Activated CD8-positive, alpha-beta memory T cell treated with anti-CD3 and anti-CD28 coated beads, Interleukin-2, amount 50 U/mL, for 48 hours (primary cell): Measurements from ENCODE around the gene RPL6.
"Not testable (repeated sequence)": the region's sequence is repeated elsewhere in the genome, so short reads cannot be mapped to it uniquely, and the experiment has no call there.

Experiments used
- DNase-seq: peaks from one replicate; pipeline ENCODE4 v3.0.0-alpha.2; 2020

RPL6 gene

DNA sequence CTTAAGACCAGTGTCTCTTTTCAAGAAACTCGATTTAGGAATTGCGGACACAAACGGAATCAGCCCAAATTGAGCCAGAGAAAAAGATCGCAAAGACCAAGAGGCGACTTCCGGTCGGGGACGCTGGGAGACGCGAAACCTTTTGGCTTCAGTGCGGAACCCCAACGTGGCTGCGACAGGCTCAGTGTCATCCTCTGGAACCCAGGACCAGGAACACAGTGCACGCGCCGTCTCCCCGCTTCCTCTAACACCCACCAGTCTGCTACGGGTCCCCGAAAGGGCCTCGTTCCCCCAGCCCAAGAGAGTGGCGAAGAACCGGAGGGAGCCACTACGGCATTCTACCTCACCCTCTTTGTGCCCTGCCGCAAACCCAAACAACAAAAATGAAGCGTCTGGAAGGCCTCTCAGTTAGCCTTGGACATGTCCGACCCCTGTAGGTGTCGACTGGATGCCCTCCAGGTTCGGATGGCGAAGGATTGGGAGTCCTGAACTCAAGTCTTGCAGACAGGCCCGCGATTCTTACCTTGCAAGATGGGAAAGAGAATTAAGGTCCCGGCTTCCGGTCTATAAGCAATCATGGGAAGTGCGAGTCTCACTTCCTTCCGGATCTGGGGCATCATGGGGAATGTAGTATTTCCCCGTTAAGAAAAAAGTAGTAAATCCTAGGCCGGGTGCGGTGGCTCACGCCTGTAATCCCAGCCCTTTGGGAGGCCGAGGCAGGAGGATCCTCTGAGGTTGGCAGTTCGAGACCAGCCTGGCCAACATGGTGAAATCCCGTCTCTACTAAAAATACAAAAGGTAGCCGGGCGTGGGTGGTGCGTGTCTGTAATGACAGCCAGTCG lies at the start of gene RPL6:
Gene RPL6, minus strand, starts transcription at position 542 of the 842 bp plus-strand sequence. CDS start 949 bp downstream, outside the sequence.
- peak; percentile 89 for DNase-seq

DNA sequence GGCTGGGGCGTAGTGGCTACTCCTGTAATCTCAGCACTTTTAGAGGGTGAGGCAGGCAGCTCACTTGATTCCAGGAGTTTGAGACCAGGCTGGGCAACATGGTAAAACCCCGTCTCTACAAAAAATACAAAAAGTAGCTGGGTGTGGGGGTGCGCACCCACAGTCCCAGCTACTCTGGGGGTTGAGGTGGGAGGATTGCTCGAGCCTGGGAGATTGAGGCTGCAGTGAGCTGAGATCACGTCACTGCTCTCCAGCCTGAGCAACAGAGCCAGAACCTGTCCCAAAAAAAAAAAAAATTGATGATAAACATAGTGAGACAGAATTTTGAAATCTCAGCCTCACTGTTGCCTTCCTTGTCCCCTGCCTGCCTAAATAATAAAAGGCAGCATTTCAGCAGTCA lies 49.3 kb upstream of the RPL6 start:
- no peak for DNase-seq

DNA sequence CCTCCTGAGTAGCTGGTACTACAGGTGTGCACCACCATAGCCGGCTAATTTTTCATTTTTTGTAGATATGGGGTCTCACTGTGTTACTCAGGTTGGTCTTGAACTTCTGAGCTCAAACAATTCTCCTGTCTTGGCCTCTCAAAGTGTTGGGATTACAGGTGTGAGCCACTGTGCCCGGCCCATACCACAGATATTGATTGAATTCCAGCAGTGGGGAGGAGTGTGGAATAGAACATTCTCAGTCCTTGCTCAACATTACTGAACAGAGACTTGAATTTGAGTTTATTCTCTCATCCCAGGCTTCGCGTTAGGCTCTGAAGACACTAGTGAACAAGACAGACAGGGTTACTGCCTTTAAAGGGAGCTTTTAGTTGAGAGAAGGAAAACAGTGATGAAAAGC lies 48.9 kb upstream of the RPL6 start:
- no peak for DNase-seq

DNA sequence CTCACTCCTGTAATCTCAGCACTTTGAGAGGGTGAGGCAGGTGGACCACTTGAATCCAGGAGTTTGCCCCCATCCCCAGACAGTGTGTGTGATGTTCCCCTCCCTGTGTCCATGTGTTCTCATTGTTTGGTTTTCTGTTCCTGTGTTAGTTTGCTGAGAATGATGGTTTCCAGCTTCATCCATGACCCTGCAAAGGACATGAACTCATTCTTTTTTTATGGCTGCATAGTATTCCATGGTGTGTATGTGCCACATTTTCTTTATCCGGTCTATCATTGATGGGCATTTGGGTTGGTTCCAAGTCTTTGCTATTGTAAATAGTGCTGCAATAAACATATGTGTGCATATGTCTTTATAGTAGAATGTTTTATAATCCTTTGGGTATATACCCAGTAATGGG lies 47.7 kb upstream of the RPL6 start:
- not testable (repeated sequence) for DNase-seq

DNA sequence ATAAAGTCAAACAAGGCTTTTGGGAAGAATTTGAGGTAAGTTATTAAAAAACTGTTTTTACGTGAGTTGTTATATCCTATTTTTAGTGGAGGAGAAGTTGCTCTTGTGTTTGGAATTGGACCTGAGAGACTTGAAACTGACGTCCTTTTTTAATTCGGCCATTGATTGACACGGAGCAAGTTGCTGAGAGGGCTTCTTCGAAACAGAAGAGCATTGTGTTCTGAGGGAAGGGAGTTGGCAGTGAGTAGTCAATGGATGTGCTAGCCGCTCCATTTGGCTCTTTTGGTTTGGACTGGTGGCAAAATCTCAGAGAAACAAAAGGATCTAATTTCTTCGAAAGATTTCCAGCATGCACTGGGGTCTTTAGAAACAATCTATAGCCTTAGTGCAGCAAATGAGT lies 46.6 kb upstream of the RPL6 start:
- DNase-seq, result no peak

DNA sequence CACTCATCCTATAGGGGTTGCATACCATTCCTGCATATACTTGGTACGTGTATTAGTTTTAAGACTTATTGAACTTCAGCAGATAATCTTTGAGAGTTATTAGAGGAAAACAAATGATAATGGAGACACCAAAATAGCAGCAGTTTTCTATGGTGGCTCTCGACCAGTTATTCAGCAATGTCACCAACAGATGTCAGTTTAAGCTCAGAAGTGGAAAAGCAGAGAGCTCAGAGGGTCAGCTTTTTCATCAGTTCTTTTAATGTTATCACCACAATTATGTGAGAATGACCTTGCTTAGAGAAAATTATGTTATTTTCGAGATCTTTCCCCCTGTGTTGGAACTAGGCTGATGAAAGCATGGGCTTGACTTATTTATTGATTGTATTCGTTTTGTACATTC lies 41.3 kb upstream of the RPL6 start:
- no peak for DNase-seq

DNA sequence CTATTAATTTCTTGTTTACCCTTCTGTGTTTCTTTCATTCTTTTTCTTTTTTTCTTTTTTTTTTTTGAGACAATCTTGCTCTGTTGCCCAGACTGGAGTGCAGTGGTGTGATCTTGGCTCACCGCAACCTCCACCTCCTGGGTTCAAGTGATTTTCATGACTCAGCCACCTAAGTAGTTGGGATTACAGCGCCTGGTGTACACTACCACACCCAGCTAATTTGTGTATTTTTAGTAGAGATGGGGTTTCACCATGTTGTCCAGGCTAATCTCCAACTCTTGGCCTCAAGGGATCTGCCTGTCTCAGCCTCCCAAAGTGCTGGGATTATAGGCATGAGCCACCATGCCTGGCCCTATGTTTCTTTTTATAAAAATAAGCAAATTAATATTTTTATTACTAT lies 38.8 kb upstream of the RPL6 start:
- not testable (repeated sequence) for DNase-seq

DNA sequence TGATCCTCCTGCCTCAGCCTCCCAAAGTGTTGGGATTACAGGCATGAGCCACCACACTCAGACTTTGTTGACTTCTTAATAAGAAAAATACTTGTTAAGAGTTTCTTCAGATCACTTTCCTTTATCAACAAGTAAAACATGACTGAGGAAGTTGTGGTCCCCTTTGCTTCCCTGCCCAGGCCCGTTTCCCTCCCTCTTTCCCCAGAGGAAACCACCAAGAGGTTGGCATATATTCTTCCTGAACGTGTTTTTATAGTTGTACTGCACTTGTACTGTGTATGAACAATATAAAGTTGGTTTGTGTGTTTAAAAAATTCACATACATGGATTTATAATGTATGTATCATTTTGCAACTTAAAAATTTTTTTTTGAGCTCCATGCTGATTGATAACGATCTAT lies 37.7 kb upstream of the RPL6 start:
- no peak for DNase-seq

DNA sequence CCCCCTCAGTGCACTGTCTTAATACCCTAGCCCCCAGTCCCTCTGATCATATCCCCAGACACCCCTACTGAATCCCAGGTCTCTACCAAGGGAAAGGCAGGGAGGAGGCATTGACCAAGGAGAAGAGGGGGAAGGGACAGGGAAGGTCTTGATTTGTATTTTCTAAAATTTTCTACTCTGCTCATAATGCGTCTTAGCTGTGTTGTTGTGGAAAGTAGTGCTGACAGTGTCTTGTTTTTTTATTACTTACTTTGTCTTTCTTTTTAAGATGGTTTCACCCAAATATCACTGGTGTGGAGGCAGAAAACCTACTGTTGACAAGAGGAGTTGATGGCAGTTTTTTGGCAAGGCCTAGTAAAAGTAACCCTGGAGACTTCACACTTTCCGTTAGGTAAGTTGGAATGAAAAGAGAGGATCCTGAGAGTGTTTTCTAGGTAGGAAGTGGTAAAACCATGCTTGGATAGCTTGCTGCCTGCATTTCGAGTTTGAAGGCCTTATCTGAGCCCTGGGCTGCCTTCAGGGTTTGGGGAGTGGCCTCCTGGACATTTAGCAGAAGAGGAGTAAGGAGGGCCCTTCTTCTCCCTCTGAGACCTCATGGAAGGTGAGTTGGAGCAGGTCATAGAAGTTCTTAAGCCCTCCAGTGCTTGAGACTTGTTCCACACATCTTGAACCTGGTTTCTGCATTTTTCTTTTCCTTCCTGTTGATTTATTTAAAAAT lies 36.8 kb upstream of the RPL6 start:
- no peak for DNase-seq

DNA sequence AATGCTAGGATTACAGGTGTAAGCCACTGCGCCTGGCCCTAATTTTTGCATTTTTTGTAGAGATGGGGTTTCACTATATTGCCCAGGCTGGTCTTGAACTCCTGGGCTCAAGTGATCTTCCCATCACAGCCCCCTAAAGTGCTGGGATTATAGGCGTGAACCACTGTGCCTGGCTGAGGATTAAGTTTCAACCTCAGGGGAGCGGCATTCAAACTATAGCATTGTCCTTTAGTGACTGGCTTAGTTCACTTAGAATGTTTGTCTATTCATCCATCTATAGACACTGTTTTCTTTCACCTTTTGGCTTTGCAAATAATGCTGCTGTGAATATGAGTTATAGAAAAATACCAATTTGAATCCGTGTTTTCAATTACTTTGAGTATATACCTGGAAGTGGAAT lies 34.5 kb upstream of the RPL6 start:
- DNase-seq, result no peak

DNA sequence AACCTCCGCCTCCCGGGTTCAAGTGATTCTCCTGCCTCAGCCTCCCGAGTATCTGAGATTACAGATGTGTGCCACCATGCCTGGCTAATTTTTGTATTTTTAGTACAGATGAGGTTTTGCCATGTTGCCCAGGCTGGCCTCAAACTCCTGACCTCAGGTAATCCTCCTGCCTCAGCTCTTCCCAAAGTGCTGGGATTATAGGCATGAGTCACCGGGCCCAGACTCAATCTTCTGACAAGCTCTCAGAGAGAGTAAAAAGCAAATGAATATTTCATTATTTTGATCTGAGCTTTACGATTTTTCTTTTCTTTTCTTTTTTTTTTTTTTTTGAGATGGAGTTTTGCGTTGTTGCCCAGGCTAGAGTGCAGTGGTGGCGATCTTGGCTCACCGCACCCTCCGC lies 31.2 kb upstream of the RPL6 start:
- not testable (repeated sequence) for DNase-seq

DNA sequence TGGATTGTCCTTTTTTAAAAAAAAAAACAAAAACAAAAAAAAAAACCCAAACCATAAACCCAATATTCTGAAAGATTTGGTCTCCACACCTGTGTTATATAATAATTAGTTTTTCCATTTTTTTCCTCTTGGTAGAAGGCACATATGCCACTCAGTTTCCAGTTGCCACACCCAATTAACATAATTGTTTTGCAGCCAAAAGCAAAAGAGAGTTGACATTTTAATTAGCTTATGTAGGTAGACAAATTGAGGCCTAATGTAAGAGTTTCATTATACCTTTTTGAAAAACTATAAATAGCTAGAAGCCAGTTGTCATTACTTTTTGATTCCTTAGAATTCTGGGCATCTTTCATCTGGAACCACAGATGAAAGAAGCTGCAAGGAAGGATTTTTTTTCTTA lies 30.4 kb upstream of the RPL6 start:
- DNase-seq, result no peak

DNA sequence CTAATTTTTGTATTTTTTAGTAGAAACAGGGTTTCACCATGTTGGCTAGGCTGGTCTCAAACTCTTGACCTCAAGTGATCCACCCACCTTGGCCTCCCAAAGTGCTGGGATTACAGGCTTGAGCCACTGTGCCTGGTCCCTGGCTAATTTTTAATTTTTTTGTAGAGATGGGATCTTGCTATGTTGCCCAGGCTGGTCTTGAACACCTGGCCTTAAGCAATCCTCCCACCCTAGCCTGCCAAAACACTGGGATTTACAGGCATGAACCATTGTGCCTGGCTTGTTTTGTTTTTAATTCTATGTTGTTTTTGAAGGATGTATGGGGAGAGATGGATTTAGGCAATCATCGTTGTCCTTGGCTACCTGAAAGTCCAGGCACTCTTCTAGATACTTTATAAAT lies 29.2 kb upstream of the RPL6 start:
- DNase-seq, result not testable (repeated sequence)

DNA sequence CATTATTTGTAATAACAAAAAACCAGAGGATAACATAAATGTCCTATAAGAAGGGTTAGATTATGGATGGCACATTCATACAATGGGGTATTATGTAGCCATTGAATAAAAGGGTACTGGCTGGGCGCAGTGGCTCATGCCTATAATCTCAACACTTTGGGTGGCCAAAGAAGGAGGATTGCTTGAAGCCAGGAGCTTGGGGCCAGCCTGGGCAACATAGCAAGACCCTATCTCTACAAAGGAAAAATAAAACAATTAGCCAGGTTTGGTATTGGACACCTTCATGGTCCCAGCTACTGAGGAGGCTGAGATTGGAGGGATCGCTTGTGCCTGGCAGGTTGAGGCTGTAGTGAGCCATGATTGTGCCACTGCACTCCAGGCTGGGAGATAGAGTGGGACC lies 24.1 kb upstream of the RPL6 start:
- no peak for DNase-seq

DNA sequence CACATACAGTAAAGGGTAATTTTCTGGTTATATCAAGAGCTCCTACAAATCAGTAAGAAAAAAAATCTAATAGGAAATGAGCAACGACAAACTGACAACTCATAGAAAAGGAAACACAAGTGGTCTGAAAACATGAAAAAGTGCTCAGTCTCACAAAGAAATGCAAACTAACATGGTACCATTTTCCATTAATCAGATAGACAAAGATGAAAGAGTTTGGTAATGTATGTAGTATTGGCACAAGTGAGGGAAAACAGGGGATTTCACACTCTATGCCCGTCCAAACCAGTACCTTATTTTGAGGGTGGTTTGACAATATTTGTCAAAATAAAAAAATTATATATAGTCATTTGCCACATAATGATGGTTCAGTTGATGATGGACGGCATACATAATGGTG lies 22.6 kb upstream of the RPL6 start:
- no peak for DNase-seq

DNA sequence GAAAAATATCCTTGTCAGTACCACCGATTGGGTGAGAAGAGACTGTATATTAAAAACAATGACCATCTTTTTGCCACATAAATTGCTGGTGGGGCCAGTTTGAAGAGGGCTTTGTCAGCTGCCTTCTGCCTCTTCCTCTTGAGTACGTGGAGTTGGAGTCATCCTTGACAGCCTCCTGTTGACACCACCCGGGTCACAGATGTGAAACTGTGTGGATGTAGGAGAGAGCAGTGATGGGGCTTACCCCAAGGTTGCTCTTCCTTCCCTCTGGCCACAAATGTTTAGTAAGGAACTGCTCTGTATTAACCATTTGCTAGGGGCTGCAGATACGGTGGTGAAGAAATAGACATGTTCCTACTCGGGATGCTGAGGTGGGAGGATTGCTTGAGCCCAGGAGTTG lies 21.5 kb upstream of the RPL6 start:
- DNase-seq, result no peak

DNA sequence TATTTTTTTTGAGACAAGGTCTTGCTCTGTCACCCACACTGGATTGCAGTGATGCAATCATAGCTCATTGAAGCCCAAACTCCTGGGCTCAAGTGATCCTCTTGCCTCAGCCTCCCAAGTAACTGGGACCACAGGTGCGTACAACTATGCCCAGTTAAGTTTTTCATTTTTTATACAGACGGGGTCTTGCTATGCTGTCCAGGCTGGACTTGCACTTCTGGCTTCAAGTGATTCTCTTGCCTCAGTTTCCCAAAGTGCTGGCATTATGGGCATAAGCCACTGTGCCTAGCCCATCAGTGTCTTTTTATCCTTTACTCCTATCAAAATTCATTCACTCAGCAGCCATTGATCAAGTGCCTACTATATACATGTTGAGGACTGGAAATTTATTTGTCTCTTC lies 18.4 kb upstream of the RPL6 start:
- DNase-seq, result no peak

DNA sequence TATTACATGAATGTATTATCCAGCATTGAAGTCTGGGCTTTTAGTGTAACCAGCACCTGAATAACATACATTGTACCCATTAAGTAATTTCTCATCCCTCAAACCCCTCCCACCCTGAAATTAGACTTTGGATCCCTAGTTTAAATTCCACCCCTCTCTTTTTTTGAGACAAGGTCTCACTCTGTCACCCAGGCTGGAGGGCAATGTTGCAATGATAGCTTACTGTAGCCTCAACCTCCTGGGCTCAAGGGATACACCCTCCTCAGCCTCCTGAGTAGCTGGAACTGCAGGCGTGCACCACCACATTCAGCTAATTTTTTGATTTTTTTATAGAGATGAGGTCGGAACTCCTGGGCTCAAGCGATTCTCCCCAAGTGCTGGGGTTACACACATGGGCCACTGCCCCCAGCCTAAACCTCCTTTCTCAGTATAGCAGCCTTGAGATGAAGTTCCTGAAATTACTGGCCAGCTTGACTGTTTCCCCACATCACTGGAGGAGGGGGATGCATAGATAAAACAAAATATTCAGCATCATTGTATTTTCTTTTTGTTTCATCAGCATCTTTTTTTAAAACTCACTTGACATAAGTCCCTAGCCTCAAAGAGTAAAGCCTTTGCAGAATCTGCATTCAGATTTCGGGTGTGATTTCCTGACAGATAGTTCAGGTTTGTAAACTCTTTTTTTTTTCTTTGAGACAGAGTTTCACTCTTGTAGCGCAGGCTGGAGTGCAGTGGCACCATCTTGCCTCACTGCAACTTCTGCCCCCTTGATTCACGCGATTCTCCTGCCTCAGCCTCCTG lies 16.4 kb upstream of the RPL6 start:
- DNase-seq, result no peak

DNA sequence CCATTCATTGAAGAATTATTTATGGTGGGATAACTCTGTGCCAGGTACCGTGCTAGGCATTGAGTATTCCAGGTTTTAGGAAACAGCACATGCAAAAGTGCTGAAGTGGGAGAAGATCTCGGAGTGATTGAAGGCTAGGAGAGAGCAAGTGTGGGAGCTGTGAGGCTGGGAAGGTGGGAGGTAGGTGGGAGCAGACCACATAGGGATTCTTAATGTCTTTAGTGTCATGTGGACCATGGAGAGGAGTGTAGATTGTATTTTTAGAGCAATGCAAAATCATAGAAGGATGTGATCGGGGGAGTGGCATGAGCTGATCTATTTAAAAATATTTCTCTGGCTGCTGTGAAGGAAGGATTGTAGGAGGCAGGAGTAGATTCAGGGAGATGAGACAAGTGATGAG lies 14.7 kb upstream of the RPL6 start:
- no peak for DNase-seq

DNA sequence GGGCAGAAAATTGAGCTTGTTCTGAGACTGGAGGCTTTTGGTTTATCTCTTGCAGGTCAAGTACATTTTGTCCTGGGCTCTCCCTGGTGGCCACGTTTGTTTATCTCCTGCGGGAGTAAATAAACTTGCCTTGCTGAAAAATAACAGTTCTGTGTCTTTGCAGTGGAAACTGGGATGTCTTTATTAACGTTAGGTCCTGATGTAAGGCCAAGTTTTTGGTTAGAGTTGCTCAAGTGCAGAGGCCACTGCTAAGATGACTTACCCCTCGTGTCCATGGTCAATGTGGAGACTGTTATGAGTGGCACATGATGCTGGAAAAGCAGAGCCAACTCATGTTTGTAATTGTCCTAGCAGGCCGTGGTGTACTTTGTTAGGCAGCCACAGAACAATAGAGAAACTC lies 13.1 kb upstream of the RPL6 start:
- no peak for DNase-seq

DNA sequence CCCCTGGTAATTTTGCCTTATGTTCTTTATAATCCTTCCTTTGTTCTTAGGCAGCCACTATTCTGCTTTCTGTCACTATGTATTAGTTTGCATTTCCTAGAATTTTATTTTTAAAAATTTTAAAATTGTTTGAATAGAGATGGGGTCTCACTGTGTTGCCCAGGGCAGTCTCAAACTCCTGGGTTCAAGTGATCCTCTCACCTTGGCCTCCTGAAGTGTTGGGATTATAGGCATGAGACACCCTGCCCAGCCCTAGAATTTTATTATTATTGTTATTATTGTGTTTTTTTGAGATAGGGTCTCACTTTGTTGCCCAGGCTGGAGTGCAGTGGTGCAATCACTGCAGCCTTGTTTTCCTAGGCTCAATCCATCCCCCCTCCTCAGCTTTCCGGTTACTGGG lies 12.0 kb upstream of the RPL6 start:
- DNase-seq, result no peak

DNA sequence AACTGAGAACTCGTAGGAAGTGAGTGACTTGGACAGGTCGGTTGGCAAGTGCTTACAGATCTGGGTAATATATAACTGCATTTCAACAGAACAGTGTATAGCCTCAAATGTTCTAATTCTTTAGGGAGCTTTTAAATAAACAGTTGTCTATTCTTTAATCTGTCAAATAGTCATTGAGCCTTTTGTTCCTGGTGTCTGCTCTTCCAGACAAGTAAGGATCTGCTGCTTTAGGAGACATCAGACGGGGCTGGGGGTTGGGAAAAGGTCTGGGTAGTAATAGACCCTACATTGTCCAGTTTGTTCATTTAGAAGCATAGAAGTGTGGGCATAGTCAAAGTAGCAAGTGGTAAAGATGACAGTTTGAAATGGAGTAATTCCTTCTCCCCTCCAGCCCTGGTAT lies 11.3 kb upstream of the RPL6 start:
- no peak for DNase-seq

DNA sequence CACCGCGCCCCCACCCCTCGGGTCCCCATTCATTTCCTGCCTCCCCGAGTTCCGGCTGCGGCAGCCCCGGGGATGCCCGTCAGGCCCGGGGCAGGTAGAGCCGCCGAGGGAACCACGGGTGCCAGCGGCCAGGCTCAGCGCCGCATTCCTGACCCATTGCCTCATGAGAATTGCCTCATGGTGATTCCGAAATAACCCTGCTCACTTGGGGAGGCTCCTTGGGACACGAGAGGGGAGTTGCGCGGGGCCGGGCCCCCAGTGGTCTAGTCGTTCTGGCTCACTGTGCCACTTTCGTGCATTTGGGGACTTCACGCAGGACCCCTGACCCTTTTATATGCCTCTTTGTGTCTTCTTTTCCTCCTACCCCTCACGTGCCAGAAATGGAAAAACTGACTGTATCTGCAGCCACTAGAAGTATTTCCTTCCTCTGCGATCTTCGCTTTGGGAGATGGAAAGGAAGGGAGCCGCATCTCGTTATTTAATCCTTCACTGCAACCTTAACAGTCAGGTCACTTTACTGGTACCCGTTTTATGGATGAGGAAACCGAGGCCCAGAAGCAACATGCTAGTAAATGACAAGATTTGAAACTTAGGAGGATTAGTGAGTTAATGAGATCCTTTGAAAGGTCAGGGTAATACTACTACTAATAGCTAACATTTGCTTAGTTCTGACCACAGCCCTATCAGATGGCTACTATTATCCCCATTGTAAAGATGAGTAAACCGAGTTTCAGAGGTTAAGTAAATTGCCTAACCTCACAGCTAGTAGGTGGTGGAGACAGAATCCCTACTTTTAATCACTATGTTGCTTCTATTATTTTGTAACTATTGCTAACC lies 10.1 kb upstream of the RPL6 start:
- DNase-seq, result no peak
